HG02759 (cell line): ENCODE results near the gene UBAC2.
"Not testable (repeated sequence)": the region's sequence is repeated elsewhere in the genome, so short reads cannot be mapped to it uniquely, and the experiment has no call there.

ENCODE experiments used
- ATAC-seq: cut with Tn5 transposase; IDR thresholded peaks from one replicate; pipeline ENCODE4 v1.9.1; 2021; ENCODE audit warnings: mild to moderate bottlenecking, moderate library complexity; ENCODE audit not compliant: unreplicated experiment

Gene UBAC2

DNA sequence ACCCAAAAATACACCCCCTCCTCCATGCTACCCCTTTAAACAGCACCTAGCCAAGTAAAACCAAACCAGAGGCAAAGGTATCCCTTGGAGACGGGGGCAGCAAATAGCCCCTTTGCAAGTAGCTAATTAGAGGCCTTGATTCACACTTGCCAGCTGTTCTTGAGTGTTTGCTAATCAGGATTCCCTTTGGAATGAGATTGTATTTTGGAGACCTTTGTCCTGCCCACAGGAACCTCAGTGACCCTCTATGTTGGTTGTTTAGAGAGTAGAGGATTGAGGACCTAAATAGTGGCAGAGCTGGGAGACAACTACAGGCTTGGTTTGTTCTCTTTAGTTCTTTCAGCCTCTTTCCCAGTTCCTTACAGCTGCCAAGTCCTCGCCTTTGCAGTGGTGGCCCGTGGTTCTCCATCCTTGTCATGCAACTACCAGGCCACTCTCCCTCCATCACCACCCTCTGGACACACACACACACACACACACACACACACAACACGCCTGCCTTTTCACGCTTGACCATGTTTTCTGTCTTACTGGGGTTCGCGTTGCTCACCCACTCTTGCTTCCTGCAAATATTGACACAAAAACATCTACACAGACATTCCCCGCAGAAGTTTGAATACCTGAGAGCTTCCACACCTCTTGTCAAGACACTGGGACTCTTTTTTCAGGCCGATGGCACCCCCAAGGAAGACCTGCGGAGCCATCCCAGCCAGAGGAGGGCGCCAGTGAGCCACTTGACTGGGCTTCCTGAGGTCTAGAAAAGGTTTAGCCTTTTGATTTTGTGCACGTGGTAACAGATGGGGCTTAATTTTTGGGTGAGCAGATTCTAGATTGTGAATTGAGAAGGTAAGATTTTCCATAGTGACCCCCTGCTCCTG, 186.5 kb downstream of the UBAC2 start:
- ATAC-seq = peak; percentile 67

DNA sequence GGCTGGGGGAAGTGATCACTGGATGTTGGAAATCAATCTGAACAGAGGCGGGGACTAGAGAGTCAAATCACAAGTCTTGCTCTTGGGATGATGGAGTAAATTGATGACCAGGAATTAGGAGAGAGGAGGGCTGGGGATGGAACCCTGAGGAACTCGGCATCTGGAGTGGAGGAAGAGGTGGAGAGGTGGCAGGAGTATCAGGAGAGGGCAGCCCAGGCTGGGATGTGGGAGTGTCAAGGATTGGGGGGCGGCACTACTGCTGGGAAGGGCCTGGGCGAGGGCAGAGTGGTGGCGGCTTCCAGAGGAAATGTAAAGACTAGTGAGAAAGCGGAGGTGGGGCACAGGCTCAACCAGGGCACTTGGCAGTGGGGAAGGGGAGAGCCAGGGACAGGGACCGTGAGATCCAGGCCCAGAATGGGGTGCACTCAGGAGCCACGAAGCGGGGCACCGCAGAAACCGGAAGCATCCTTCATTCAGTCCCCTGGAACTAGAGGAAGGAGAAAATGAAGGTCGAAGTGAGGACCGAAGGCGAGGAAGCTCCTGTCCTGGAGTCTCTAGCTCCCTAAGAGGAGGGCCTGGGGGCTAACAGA, 187.8 kb downstream of the UBAC2 start:
- no peak for ATAC-seq

DNA sequence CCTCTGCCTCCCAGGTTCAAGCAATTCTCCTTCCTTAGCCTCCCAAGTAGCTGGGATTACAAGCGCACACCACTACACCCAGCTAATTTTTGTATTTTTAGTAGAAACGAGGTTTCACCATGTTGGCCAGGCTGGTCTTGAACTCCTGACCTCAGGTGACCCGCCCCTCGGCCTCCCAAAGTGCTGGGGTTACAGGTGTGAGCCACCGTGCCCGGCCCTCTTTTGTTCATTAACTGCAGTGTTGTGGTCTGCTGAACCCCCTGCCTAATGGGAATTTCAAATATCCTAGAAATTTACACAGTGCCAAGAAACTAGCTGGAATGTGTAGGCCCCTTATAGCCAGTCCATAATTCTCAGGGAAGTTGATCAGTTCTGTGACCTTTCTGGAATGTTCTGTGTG, 188.4 kb downstream of the UBAC2 start:
- ATAC-seq = not testable (repeated sequence)

DNA sequence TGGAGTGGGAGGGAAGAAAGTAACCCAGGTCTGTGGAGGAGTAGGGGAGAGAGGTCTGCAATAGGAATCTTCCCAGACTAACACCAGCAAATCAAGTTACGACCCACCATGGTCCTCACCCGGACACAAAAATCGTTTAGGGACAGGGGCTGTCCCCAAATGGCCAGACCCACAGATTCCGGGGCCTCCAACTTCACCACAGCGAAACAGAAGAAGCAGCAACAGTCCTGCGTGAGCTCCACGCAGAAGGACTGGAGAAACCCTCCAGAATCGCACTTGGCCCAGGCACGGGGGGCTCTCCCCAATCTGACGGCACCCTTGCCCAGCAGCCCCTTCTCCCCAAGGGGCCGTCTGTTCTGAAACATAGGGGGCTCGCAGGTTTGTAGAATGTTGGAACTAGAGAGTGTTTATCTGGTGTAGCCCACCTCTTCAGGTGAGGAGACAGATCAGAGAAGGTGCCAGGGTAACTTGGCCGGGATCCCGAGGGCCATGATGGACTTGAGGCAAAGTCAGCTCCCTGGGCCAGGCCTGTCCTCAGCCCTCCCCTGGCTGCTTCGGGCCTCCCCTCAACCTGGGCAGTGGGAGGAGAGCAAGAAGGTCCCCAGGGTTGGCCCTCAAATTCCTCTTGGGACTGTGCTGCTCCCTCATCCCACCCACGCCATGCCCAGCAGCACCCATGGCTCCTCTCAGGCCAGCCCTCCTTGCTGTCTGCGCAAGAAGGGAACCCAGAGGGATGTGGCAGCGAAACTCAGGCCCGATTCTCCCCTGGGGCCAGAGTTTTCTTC, 189.1 kb downstream of the UBAC2 start:
- ATAC-seq = no peak

DNA sequence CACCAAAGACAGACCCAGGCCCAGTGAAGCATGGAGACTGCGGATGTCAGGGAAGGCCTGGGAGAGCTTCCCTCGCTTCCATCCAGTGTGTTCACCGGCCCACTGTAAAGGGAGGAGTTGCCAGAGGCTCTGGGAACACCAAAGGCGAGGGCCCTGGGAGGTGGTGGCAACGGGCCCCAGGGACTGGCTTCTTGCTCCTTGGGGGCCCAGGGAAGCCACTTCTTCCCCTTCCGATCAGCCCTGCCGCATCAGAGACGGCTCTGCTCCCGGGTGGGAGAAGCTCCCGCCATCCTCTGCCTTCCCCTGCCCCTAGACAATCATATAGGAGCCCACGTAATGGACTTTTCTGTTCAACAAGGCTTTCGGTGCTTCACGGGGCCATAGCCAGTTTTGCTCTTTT, 189.9 kb downstream of the UBAC2 start:
- ATAC-seq = no peak

DNA sequence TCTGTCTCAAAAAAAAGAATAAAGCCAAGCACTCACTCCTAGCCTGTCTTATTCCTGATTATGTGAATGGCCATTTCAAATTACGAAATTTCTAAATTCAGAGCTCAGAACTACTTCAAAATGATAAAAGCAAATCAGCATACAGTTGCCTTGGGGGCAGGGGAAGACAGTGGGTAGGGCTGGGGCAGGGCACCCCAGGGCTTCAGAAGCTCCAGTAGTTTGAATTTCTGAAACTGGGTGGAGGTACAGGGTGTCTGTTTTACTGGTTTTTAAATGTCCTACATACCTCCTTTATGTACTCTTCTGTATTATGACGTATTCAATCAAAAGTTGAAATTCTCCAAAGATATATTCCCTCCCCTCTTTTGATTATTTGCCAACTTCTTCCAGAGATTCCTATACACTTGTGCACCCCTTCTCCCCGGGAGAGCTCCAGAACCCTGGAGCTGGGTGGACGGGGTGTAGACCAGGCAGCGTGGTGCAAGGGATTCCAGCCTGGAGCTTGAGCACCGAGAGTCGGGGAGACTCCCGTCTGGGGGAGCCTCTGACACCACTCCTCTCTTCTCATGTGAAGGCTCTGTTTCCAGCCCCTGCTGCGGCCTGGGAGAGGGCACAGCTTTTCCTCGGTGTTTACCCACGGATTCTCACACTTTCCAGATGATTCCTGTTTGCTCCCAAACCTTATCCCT, 191.3 kb downstream of the UBAC2 start:
- ATAC-seq = no peak

DNA sequence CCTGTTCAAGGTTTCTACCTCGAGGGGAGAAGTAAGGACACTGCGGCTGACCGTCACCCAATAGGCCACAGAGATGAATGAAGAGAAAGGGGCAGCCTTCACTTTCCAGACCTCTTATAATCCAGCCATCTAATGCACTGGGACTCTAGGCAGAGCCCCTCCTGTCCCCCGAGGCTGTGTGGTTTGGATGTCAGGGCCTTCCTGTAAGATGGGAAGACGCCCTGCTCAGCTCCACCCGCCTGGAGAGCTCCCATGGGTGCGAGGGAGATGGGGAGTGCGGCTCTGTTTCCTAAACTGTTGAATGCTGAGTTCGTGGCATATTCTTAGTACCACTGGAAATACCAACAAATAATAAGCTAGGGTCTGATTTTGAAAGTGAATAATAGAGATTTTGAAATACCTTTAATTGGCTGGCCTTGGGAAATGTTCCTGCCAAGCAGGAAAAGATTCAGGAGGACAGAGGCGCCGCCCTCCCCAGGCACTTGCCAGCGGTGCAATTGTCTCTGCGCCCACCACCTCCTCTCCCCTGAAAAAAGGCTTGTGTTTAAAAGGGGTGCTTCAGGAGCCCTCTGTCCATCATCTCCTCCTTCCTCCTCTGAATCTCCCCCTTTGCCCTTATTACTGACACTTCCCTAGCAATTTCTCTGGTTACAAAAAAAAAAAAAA, 191.9 kb downstream of the UBAC2 start:
- no peak for ATAC-seq

DNA sequence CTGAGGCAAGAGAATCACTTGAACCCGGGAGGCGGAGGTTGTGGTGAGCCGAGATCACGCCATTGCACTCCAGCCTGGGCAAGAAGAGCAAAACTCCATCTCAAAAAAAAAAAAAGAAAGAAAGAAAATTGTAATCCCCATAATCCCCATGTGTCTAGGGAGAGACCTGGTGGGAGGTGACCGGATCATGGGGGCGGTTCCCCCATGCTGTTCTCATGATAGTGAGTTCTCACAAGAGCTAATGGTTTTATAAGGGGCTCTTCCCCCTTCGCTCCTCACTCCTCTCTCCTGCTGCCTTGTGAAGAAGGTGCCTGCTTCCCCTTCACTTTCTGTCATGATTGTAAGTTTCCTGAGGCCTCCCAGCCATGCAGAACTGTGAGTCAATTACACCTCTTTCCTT, 192.7 kb downstream of the UBAC2 start:
- not testable (repeated sequence) for ATAC-seq

DNA sequence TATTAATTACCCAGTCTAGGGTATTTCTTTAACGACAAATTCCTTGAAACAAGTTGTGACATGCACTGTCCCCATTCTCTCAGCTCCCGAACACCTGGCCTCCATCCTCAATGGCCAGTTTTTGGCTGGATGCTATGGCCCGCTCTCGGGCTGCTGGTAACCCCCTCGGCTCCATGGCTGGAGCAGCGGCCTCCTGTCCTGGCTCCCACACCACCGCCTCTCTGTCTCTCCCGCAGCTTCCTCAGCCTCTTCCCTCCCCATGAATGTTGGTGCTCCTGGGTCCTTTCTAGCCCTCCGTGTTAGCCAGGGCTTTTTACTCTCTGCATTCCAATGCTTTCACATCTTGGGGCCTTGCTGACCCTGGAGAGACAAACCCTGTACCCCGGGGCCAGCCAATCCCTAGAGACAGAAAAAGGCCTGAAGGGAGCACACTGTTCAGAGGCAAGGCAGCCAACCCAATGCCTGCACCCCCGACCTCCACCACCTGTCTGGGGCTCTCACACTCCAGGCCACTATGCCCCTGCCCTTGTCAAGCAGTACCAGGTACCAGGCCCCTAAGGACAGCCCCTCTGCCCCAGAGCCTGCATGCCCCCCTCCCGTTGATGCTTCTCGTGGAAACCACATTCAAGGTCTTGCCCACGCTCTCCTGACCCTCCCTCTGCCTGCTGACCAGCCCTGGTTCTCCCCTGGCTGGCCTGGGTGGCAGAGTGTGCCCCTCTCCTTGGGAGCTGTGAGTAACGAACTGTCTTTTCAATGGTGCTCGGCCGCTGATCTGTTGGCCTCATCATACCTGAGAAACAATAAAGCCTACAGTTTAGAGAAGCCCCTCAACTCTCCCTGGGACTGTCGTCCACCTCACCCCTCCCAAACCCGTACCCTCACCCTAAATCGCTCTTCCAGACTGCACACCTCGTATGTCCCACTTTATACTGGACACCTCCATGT, 193.4 kb downstream of the UBAC2 start:
- no peak for ATAC-seq

DNA sequence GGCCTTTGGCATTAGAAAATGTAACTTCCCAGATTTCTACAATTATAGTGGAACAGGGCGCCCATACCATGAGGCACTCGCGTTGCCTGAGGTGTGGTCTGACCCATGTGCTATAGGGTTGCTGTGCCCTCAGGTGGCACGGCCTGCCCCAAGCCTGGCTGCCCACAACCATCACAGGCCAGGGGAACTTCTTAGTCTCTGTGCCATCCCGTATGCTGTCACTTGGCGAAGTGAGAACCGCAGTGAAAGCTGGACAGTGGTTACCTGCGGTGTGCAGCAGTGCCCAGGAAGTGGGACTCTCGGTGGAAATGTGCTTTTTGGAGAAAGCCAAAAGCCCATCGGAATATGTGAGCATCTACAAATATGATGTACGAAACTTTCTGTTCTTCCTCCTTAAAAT, 194.8 kb downstream of the UBAC2 start:
- no peak for ATAC-seq

DNA sequence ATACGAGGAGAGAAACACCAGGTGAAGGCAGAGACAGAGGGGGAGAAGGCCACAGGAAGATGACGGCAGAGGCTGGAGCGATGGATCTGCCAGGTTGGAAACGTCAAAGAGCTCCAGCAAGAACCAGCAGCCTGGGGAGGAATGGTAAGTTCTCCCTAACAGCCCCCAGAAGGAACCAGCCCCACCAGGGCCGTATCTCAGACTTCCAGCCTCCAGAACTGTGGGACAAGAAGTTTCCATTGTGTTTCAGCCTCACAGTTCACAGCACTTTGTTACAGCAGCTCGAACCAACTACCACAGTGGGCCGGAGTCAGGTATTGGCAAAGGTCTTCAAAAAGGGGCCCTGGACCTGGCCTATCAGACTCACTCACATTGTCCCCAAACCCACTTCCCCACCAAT, 195.8 kb downstream of the UBAC2 start:
- no peak for ATAC-seq

DNA sequence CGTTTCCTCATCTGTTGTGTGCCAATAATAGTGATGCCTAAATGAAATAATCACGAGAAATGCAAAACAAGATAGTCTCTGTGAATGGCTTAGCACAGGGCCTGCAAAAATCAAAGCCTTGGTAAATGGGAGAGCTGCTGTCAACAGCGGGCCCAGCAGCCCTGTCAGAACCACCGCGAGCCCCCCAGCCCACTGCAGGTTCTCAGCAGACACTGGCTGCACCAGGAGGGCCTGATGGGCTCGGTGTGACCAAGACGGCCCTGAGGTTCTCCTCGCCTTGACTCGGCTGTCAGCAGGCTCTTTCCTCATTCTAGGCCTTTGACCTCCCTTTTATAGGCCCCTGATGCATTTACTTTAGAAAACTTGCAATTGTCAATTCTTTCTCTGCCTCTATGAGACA, 197.4 kb downstream of the UBAC2 start:
- no peak for ATAC-seq

DNA sequence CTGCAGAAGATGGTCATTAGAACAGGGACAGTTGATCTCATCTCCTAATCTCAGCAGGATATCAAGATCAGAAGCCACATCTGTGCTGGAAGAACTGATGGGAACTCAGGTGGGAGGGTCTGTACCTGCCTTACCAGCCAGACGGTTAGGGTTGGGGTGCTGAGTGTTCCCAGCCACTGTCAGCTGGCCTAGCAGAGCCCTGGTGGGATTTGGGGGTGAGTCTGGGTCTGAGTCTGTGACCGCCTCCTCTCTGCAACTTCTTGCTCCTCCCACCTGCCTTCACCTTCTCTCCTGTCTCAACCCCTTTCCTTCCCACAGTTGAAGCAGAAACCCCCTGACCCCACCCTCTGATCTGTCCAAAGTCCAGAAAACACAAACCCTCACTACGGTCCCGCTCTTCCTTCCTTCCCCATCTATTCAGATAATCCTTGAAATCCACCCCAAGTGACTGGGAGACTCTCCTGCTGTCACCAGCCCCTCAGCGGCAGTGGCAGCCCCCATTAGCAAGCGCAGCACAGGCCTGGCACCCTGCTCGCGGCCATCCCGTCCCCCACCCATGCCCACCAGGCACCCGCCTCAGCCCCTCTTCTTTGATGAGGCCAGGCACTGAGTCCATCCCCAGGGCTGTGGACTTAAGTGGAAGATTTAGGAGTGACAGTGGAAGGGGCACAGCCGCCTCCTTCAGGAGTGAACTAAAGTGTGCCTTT, 198.4 kb downstream of the UBAC2 start:
- no peak for ATAC-seq

DNA sequence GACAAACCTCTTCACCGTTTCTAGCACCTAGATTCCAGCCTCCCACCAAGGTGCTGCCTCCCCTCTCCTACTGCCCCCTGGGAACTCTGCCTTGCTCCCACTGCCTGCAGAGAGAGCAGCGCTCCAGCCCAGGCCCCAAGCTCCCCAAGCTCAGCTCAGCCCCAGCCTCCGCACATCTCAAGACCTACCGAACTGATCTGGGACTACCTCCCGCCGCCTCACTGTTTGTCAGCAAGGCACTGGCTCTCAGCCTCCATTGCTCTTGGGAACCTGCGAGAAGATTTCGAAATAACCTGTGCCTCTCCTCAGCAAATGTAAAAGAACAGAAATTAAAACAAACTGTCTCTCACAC, 198.9 kb downstream of the UBAC2 start:
- ATAC-seq = no peak

DNA sequence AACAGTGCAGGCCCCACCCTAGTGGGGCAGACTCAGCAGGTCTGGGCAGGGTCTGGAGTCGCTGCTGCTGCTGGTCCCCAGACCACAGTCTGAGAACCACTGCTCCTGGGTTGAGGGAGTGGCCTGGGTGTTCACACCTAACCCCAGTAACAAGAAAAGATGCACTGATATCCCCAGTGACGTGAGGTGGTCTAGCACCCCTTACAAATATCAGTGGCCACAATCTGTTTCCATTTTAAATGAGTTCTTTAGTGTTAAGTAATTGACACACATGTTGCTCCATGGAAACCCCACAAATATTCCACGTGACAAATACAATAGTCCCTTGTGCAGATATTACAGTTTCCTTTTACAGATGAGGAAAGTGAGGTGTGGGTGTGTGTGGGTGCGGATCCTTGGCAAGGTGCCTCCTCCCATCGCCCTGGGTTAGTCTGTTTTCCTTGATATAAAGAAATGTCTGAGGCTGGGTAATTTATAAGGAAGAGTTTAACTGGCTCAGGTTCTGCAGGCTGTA, 202.9 kb downstream of the UBAC2 start:
- ATAC-seq = no peak

DNA sequence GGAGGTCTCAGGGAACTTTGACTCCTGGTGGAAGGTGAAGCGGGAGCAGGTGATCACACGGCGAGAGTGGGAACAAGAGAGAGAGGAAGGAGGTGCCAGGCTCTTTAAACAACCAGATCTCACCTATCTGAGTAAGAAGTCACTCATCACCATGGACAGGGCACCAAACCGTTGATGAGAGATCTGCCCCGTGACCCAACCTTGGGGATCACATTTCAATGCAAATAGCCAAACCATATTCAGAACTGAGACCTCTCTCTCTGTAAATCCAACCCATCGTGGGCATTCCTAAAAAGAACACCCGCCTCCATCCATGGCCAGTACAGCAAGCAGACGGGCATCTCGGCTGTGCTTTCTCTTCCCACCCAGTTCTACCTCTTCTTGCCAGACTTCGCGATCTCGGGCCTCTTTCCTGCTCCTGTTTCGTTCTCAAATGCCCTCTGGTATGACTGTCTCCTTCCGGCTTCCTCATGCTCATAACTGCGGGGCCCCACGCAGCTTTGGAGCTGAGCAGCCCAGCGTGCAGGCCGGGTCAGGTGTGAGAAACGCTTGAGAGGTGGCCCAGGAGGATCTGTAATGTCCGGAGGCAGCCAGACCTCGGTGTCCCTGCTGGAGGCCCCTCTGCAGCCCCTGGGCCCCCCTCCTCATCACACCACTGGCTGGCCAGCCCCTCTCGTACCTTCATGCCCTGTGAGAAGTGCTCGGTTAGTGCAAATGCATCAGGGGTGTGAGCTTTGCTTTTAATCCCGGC, 203.5 kb downstream of the UBAC2 start:
- ATAC-seq = no peak

DNA sequence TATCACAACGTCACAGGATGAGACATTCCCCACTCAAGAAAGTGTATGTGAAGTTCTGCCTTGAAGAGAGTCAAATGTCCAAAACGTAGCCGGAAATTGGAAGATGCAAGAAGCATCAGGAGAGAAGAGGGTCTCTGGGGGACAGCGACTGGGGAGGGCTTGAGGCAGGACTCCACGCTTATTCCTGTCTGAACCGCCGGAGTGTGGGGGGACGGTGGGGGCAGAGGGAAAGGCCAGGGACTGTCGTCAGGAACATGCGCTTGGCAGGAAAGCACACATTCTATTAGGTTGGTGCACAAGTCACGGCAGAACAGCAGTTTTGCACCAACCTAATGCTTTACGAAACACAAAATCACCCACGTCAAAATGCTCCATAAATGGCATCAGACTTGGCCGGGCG, 205.3 kb downstream of the UBAC2 start:
- no peak for ATAC-seq

DNA sequence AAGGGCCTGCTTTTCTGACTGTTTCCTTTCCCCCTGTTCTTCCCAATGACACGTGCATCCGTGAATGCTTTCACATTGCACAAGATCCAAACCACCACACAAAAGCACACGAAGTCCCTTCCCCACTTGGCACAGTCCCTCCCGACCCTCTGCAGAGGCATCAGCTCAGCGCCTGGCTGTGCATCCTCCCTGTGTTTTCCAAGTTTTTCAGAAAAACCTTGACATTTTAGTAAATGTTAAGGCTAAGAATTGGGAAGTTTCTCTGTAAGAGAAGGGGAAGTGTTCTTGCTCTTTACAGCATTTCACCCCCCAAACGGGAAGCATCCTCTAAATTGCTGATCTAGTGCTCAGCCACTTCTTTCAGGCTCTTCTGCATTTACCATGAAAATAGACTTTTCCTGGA, 206.1 kb downstream of the UBAC2 start:
- no peak for ATAC-seq
